Astrocyte of the spinal cord (primary cell): ENCODE results near the gene INPP5E.

Experiments used
- DNase-seq: peaks from one replicate; pipeline ENCODE4 v3.0.0; 2011; ENCODE audit warnings: low read depth, low spot score
- H3K4me3 ChIP-seq: 2 replicates; pipeline ENCODE4 v1.5.1; 2011; ENCODE audit warnings: low read depth, mild to moderate bottlenecking, low read length, moderate library complexity
- in situ Hi-C: cut with HindIII; loops from 2 replicates; pipeline ENCODE4 v1.10.0; 2017; ENCODE audit warnings: low sequenced_read_pairs
- TF ChIP-seq, protein P1 (sequence below): IDR thresholded peaks from 2 replicates; pipeline ENCODE4 v1.5.1; 2012; ENCODE audit warnings: low read depth, mild to moderate bottlenecking, low read length, inconsistent platforms

Gene INPP5E

GRCh38 chr9:136481558-136481957 lies 41.9 kb upstream of the INPP5E start:
- H3K4me3 ChIP-seq, result peak overlapping the region; percentile 93
- in situ Hi-C loops, result loop anchor here (10.0 kb wide), 1 partner anchor 63 kb away; the partner anchor contains the start of gene NOTCH1
- TF ChIP-seq, protein P1, sequence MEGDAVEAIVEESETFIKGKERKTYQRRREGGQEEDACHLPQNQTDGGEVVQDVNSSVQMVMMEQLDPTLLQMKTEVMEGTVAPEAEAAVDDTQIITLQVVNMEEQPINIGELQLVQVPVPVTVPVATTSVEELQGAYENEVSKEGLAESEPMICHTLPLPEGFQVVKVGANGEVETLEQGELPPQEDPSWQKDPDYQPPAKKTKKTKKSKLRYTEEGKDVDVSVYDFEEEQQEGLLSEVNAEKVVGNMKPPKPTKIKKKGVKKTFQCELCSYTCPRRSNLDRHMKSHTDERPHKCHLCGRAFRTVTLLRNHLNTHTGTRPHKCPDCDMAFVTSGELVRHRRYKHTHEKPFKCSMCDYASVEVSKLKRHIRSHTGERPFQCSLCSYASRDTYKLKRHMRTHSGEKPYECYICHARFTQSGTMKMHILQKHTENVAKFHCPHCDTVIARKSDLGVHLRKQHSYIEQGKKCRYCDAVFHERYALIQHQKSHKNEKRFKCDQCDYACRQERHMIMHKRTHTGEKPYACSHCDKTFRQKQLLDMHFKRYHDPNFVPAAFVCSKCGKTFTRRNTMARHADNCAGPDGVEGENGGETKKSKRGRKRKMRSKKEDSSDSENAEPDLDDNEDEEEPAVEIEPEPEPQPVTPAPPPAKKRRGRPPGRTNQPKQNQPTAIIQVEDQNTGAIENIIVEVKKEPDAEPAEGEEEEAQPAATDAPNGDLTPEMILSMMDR, result no peak
- no peak for DNase-seq

DNA sequence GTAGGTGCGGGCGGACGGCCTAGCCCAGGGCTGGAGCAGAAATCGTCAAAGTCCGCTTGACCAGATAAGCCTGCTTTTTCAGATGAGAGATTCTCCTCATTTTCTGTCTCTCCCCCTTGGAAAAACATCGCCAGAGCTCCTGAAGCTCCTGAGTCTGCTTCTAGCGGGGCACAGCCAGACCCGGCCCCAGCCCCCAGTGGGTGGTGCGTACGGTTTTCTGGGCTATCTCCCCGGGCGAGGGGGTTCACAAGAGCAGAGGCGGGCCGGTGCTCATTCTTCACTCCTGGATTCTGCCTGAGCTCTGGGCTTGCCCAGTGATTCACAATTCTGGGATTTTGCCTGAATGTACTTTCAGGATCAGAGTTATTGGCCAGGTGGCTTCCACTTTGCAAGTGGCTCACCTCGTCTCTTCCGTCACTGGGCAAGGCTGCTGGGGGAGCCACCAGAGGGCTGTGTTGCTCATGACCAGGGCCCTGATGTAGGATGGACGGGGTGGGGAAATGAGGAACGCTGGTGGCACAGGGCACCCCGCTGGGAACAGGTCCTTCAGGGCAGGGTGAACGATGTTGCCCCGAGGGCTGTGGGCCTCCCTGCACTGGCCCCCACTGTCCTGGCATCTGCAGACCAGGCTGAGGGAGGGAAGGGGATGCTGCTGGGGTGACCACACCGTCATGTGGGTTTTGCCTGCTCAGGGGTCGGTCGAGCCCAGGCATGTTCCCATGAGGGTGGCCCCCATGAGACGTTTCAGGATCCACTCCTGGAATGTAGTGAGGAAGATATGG lies 36.9 kb upstream of the INPP5E start:
- DNase-seq, result no peak
- no peak overlapping the region for H3K4me3 ChIP-seq
- TF ChIP-seq, protein P1, result no peak
- in situ Hi-C loops, result no loop called here

DNA sequence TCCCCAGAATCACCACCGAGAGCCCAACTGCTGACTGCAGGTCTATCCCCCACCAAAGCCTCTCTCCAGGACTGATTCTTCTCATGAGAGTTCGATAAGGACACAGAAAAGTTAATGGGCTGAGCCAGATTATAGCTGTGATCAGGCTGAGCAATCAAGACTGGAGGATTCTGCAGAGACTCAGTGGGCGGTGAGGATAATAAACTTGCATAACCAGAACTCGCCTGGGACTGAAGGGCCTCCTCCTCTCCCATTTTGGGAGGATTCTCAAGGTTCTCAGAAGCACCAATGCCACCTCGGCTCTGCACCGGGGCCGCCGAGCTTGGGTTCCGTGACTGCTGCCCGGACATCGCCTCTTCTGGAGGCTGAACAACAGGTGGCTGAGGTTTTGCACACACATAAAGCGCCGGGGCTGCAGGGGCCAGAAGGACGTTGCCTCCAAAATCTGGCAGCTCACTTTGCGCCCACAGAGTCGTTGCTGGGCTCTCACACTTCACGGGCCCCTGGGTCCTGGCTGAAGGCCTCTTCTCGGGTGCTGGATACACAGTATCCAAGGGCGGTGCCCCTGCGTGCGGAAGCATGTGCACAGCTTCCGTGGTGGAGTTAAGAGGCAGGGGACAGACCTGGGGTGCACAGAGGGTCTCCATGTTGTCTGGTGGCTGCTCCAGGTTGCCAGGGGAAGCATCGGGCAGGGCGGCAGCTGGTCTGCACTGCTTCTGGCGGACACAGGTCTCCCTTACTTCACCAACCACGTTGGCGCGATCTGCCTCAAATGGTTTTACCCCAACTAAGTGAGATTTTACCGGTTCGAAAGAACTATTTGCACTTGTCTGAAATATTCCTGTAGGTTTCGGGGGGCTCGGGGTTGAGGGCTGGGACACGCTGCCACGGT lies 35.6 kb upstream of the INPP5E start:
- in situ Hi-C loops, result no loop called here
- H3K4me3 ChIP-seq, result no peak overlapping the region

DNA sequence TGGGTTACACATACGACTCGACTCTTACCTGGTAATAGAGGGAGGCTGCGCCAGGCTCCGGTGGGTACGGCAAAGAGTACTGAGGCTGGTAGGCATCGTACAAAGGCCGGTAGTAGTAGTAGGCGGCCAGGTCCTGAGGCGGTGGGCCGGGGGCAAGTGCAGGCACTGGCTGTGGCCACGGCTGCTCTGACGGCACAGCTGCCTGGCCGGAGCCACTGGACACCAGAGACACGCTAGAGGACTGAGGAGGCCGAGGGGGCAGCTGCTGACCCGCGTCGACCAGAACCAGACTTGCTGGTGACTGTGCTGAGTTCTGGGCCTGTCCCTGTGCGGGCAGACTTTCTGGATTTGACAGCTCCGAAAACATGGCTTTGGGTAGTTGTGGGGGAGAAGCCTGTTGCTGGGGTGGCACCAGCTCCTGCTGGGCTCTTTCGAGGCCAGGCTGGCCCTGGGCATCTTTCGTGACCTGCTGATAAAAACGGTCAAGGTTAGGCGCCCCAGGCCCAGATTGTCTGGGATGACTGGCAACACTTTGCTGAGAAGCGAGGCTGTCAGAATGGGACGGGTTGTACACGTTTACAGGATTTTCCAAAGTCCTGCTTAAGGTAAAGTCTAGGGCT lies 34.5 kb upstream of the INPP5E start:
- TF ChIP-seq, protein P1, result no peak
- no peak overlapping the region for H3K4me3 ChIP-seq
- in situ Hi-C loops, result no loop called here
- no peak for DNase-seq

More for the DNA sequence above, 35.6 kb upstream of the INPP5E start:
- DNase-seq, result no peak
- TF ChIP-seq, protein P1, result no peak

GRCh38 chr9:136473354-136473721 lies 33.7 kb upstream of the INPP5E start:
- H3K4me3 ChIP-seq, result no peak overlapping the region
- in situ Hi-C loops, result no loop called here
- no peak for DNase-seq
- TF ChIP-seq, protein P1, result no peak

DNA sequence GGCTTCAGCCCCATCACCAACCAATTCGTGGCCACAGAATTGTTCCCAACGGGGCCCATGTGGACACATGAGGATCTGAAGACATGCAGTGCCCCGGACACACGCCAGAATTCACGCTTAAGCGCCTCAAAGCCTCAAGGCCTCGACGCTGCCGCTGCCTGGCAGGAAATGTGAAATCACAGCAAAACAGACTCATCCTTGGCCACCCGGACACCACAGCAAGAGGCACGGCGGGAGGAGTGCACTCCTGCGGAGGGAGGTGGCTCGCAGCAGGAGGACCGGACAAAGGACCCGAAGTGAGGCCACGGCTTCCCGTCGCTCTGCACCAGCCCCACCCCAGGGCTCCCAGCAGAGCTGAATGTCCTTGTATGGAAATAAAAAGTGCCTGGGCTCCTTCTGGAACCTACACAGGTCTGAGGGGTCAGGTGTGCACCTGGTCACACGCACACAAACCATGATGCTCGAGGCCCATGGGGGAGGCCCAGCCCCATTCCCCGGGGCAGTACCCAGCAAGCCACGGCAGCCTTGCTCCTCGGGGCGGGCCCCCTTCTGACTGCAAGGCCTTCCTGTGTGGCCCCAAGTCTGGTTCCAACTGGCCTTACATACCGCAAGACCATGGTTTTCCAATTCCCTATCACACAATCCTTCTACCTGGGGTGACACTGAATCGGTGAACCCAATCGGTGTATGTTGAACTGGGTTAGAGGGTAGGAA lies 33.2 kb upstream of the INPP5E start:
- no peak for DNase-seq
- no peak overlapping the region for H3K4me3 ChIP-seq
- TF ChIP-seq, protein P1, result no peak
- in situ Hi-C loops, result no loop called here
